IPS-11a (cell line): ENCODE results near the gene NXPH3.
"Not testable (repeated sequence)": the region's sequence is repeated elsewhere in the genome, so short reads cannot be mapped to it uniquely, and the experiment has no call there.

Experiments used
- H3K4me3 ChIP-seq: one replicate; pipeline ENCODE4 v1.5.1; 2013; ENCODE audit warnings: low read depth, low read length, control low read depth

NXPH3 gene

GRCh38 chr17:49575679-49576087 is at the start of gene NXPH3:
TSS of gene NXPH3 (plus strand) at chr17:49575871. CDS start at chr17:49576220, 349 bp downstream.
- peak within 1 kb of the TSS; percentile 85 for H3K4me3 ChIP-seq

- H3K4me3 ChIP-seq, result no peak overlapping the region
Measured at GRCh38 chr17:49527927-49528651, 47.6 kb upstream of the NXPH3 start.

DNA sequence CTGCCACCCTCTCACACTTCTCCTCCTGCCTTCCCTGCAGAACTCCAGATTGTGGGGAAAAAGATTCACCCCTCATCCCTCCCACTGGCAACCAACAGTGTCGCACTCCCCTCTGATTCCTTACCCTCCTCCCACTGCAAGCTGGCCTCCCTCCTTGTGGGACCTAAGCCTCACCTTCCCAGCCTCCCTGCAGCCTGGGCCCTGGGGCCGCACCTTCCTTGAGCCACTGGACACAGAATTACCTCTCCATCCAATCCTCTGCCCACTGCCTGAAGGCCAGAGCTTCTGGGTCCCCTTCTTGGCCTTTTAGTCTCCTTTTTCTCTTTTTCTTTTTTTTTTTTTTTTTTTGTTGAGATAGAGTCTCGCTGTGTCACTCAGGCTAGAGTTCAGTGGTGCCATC is 46.7 kb upstream of the NXPH3 start:
- H3K4me3 ChIP-seq, result no peak overlapping the region

GRCh38 chr17:49530118-49530517 is 45.6 kb upstream of the NXPH3 start:
- H3K4me3 ChIP-seq, result no peak overlapping the region

DNA sequence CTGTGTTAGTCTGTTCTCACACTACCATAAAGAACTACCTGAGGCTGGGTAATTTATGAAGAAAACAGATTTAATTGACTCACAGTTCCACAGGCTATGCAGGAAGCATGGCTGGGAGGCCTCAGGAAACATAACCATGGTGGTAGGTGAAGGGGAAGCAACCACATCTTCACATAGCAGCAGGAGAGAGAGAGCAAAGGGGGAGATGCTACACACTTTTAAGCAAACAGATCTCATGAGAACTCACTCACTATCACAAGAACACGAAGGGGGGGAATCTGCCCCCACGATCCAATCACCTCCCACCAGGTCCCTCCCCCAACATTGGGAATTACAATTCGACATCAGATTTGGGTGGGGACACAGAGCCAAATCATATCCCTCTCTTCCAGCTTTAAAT is 31.8 kb upstream of the NXPH3 start:
- H3K4me3 ChIP-seq, result no peak overlapping the region

GRCh38 chr17:49545007-49545660 is 30.5 kb upstream of the NXPH3 start:
- H3K4me3 ChIP-seq, result no peak overlapping the region

DNA sequence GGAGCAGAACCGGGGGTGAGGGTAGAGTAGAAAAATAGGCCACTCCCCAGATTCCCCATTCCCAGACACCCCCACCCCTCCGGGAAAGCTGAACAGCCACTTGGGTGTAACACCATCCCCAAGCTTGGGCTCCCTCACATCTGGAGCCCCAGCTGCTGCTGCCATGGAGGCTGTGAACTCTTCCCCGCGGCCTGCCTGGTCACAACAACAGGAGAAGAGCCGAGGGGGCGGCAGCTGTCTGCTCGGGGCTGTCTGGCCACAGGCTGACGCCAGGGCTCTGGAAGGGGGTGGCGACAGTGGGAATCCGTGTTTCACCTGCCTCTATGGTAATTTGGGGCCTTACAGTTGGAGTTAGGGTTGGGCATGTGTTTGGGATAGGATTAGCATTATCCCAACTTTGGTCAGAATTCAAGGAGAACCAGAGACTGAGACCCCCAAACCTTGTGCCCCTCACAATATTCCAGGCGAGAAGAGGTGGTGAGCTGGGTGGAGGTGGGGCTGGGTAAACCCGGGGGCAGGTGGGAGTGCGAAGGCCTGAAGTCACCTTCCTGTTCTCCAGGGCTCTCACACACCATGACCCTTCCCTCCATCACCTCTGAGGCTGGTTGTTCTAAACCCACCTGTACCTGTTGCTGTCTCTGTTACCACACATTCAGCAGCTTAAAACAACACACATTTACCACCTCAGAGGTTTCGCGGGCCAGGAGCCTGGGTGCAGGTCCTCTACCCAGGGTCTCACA is 29.7 kb upstream of the NXPH3 start:
- no peak overlapping the region for H3K4me3 ChIP-seq

GRCh38 chr17:49546546-49547535 is 28.8 kb upstream of the NXPH3 start:
- no peak overlapping the region for H3K4me3 ChIP-seq

DNA sequence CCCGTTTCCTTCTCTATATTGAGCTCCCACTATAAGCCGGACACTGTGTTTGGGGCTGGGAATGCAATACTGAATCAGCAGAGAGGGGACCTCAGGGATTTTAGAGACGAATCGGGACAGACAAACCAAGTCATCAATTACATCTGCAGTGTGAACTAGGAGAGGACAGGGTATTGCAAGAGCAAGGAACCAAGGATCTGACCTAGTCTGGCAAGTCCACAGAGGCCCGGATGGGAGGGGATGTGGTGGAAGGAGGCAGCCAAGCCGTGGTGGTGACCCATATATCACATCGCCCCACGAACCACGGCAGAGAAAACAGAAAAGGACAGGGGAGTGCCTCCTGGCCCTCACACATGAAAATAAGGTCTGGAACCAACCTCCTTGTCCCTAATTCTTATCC is 28.1 kb upstream of the NXPH3 start:
- no peak overlapping the region for H3K4me3 ChIP-seq

DNA sequence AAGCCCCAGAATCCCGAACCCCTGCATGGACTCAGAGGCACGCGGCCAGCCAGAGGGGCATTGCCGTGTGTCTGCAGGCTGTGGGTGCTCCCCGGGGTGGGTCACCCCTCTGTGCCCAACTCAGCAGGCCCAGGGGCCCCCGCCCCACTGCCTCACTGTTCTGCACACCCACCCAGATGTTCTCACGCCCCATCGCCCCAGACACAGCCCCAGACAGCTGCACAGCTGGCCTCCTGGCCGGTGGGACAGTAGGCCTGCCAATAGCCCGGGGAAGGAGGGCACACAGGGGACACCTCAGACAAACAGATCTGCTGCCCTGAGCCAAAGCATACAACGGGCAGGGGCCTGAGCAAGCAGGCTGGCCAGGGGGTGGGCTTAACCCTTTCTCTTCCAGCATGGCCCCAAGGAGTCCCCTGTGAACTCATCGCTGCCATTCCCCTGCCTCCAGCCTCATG is 27.6 kb upstream of the NXPH3 start:
- H3K4me3 ChIP-seq, result no peak overlapping the region

GRCh38 chr17:49548506-49549310 is 27.0 kb upstream of the NXPH3 start:
- no peak overlapping the region for H3K4me3 ChIP-seq

DNA sequence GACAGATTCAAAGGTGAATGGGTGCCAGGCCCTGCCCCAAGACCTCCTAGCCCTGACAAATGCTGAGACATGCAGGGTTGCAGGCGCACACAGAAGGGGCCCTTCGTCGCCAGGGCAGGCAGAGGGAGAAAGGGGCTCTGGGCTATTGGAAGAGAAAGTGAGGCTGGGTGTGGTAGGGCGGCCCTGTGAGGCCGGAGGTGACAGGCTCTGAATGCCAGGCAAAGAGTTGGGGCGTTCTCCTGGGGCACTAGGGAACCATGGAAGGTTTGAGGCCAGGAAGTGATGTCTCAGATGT is 26.4 kb upstream of the NXPH3 start:
- no peak overlapping the region for H3K4me3 ChIP-seq

- no peak overlapping the region for H3K4me3 ChIP-seq
Measured at GRCh38 chr17:49549691-49550678, 25.7 kb upstream of the NXPH3 start.

DNA sequence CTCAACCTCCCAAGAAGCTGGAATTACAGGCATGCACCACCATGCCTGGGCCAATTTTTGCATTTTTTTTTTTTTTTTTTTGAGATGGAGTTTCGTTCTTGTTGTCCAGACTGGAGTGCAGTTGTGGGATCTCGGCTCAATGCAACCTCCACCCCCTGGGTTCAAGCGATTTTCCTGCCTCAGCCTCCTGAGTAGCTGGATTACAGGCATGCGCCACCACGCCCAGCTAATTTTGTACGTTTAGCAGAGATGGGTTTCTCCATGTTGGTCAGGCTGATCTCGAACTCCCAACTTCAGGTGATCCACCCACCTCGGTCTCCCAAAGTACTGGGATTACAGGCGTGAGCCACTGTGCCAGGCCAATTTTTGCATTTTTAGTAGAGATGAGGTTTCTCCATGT is 24.9 kb upstream of the NXPH3 start:
- not testable (repeated sequence) for H3K4me3 ChIP-seq

DNA sequence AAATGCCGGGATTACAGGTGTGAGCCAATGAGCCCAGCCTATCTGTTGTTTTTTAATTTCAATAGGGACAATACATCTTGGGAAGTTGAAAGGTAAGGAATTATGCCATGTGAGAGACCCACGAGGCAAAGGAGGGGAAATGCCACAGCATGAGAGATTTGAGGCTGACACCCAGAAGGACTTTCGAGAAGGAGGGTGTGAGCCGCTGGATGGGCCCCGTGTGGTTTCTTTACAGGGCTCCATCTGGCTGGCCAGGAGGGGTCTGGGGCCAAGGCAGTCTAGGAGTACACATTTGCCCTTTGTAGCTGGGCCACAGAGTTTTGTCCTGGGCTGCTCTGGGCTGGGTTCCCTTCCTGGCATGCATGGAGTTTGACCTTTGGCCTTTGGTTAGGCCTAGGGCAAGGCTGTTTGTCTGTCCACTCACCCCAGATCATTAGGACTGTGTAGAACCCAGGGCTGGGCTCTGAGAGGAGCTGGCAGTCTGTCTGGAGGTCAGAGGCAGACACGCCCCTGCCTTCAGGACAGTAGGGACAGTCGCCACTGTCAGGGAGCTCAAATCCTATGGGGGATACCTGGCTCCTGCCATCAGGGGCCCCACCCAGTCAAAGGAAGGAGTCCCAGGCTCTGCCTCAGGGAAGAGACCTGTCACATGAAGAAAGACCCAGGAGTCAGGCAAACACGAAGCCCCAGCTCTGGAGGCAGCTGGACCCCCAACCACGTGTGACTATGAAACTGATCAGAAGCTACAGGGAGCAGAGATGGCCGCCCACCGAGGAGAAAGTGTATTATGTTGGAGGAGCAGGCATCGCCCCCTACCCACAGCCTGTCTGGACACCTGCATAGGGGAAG is 24.2 kb upstream of the NXPH3 start:
- H3K4me3 ChIP-seq, result no peak overlapping the region

GRCh38 chr17:49552070-49552751 is 23.5 kb upstream of the NXPH3 start:
- H3K4me3 ChIP-seq, result no peak overlapping the region

DNA sequence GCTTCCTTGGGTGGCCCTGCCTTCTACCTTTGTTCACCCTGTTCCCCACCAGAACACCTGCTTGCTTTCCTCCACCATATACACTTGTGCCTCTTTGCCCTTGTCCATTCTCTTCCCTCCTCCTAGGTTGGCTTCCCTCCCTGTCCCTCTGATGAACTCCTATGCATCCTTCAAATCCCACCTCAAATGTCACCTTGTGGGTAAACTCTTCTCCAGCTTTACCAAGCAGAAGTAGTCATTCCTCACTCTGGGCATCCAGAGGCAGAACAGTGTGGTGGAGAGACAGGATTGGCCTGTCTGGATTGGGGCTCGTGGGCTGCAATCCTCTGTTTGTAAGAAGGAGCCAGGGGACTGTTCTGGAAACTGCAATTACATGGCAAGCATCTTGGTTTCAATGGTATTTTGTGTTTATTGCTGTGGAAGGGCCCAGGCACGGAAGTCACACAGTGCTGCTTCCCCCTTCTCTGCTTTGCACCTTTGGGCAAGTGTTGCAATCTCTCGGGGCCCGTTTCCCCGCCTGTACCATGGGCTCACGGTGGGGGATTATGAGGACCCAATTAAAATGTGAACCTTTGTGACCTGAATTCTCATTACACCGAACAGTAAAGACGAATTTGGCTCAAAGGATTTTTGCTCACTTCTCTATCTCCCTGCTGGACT is 21.9 kb upstream of the NXPH3 start:
- no peak overlapping the region for H3K4me3 ChIP-seq
